Immature natural killer cell (primary cell): ENCODE data around the gene DLG2. TPM values are rescaled to one million over a fixed set of nuclear protein-coding genes. Genes with fewer than 3 reads are reported as not detected.
A peak's percentile ranks its signal among the peaks of the same experiment; 100 is the strongest.

Source experiments
- DNase-seq, 3 donors: peaks; one replicate each; pipeline ENCODE4 v3.0.0; 2022; ENCODE audit warnings: mixed read lengths in 1 of 3
- H3K27ac Mint-ChIP-seq, 6 donors: one replicate each; pipeline ENCODE4 v1.8.0; 2020; ENCODE audit warnings: mixed read lengths in 6 of 6, mild to moderate bottlenecking in 5 of 6, inconsistent platforms in 4 of 6, moderate library complexity in 3 of 6
- H3K27me3 Mint-ChIP-seq, 3 donors: one replicate each; pipeline ENCODE4 v1.8.0; 2020 to 2021; ENCODE audit warnings: low read depth in 3 of 3, mild to moderate bottlenecking in 3 of 3, mixed read lengths in 3 of 3, moderate library complexity in 3 of 3, inconsistent platforms in 1 of 3
- H3K36me3 Mint-ChIP-seq, 3 donors: one replicate each; pipeline ENCODE4 v1.8.0; 2020; ENCODE audit warnings: mixed read lengths in 3 of 3, inconsistent platforms in 2 of 3, mild to moderate bottlenecking in 2 of 3
- H3K4me1 Mint-ChIP-seq, 2 donors: one replicate each; pipeline ENCODE4 v1.8.0; 2020; ENCODE audit warnings: inconsistent platforms in 2 of 2, mild to moderate bottlenecking in 2 of 2, mixed read lengths in 2 of 2, moderate library complexity in 1 of 2
- H3K4me3 Mint-ChIP-seq, 5 donors: one replicate each; pipeline ENCODE4 v1.8.0; 2020; ENCODE audit warnings: mild to moderate bottlenecking in 5 of 5, mixed read lengths in 5 of 5, inconsistent platforms in 3 of 5, moderate library complexity in 3 of 5
- H3K9me3 Mint-ChIP-seq, 6 donors: one replicate each; pipeline ENCODE4 v1.8.0; 2020; ENCODE audit warnings: mild to moderate bottlenecking in 6 of 6, mixed read lengths in 6 of 6, inconsistent platforms in 4 of 6, moderate library complexity in 3 of 6
- polyA plus RNA-seq, 3 donors: library from polyadenylated mRNA; unstranded; fragments of 300-500 nt; fragmentation: Illumina TruSeq; gene quantifications; one replicate each; pipeline ENCODE4 v1.2.3, GENCODE V29; 2021

The DLG2 gene
- polyA plus RNA-seq, 3 donors from 2014 or later: 0.57 to 1.9 (median 1.2) TPM

DNA sequence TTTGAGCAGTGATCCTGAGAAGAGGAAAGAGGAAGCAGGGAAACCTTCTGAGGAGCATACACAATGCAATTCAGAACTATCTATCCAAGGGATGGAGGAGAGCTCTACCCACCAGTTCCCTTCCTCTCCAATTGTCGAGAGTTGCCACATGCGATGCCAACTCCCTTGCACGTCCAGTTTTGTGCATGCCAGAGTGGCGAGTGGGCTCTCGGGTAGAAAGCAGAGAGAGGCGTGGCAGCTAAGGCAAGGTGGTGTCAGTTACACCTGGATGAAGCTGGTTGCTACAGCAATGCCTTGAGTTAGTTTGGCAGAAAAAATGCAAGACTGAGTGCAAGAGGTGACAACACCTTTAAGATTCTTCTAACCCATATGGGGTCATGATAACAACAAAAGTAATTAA is 1920.6 kb downstream of the DLG2 start:
- Mint-ChIP-seq H3K4me1 (no peaks in the 10 kb centered on the region), H3K27me3 (peaks cover 0 to 2% (median 0%) of the 10 kb centered on the region in 3 donors), H3K27ac (no peak overlapping the region), H3K4me3 (no peak overlapping the region), H3K9me3 (peaks cover 0 to 4% (median 0%) of the 10 kb centered on the region in 6 donors), H3K36me3 (no peaks in the 10 kb centered on the region)
- no peak for DNase-seq

DNA sequence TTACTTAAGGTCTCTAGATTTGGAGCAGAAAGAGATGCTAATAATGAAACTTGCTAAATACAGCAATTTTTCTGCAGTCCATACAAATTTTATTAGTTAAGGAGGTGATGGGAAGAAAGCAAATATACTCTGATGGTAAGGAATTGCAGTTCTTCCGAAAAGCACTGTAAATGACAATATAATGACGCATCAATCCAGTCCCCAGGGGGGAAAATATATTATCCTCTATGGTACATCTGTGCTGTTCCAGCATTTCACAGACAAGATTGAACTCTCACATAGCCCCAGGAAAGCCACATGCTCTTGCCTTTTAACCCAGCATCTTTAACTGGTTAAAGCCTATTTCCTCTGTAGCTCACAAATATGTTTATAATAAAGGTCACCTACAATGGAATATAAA is 1924.3 kb downstream of the DLG2 start:
- Mint-ChIP-seq H3K36me3 (no peaks in the 10 kb centered on the region), H3K27me3 (peaks cover 0 to 4% (median 0%) of the 10 kb centered on the region in 3 donors), H3K4me1 (no peaks in the 10 kb centered on the region), H3K9me3 (peaks cover 0 to 7% (median 0%) of the 10 kb centered on the region in 6 donors), H3K4me3 (no peak overlapping the region), H3K27ac (no peak overlapping the region)
- DNase-seq: no peak

DNA sequence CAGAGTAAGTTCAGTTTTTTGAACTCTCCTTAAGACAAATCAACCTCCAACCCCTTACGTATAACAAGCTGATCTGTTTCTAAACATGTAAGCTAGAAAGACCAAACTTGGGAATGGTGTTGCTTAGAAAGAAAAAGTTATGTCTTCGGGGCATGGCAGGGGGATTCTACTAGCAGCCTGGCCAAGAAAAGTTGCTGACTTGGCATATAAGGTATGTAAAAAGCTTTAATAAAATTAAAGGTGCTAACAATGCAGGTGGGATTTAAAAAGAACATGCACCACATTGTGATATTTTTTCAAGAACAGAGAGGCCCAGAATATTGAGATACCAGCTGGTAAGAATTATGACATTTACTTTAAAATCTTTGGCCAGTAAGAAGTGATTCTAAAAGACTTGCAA is 1929.6 kb downstream of the DLG2 start:
- Mint-ChIP-seq H3K27me3 (peaks cover 2 to 4% (median 3%) of the 10 kb centered on the region in 3 donors), H3K9me3 (peaks cover 0 to 9% (median 5%) of the 10 kb centered on the region in 6 donors), H3K27ac (no peak overlapping the region), H3K4me1 (no peaks in the 10 kb centered on the region), H3K36me3 (no peaks in the 10 kb centered on the region), H3K4me3 (no peak overlapping the region)
- no peak for DNase-seq

DNA sequence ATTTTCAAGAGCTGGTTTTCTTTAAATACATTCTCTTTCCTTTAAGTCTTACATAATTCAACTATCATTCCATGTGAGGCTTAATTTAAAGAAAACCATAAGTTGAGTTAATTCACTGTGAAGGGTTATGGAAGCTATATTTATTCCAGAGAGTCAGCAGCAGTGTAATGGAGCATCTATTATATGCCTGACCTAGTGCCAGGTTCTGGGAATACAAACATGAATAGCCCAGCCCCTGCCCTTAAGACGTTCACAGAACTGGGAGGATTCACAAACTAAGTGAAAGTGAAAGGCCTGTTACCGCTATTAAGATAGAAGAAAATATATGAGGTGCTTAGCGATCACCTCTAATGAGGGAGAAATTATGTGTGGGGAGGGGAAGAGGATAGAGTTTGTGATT is 1932.1 kb downstream of the DLG2 start:
- H3K4me1 Mint-ChIP-seq: no peaks in the 10 kb centered on the region

DNA sequence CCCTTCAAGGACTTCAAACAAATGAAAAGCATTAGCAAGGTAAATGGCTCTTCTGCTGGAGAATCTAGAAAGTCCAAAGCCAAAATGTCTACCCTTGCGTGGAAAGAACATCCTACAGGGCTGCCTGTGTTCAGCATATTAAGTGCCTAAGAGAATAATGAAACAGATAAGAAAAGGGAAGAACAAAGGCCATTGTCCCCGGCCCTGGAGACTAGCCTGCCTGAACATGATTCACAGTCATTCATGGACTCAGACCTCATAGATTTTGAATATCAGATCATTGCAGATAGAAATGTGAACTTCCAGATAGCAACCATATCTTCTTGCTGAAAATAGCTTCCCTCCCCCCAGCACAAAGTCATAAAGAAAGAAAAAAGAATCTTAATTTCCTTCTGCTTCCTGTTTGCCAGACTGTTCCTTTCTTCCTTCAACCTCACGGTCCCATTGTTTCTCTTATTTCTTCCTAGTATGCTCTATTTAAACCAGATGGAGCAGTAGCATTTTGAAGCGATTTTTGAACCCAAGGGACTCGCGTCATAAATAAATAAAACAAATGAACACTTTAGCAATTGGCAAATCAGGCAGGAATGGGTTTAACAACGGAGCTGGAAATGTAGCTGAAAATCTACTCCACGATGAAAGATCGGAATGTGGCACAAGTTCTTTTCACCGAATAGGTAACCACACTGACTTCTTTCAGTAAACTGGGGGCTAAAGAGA is 1932.8 kb downstream of the DLG2 start:
- Mint-ChIP-seq H3K36me3 (no peaks in the 10 kb centered on the region), H3K4me1 (no peaks in the 10 kb centered on the region), H3K27ac (peak overlapping the region in 1 of 6 donors; percentile 44), H3K27me3 (peaks cover 0 to 3% (median 2%) of the 10 kb centered on the region in 3 donors), H3K9me3 (peaks cover 0 to 7% (median 5%) of the 10 kb centered on the region in 6 donors), H3K4me3 (no peak overlapping the region)
- DNase-seq: no peak

More for the DNA sequence above, 1932.1 kb downstream of the DLG2 start:
- H3K27me3 Mint-ChIP-seq: peaks cover 0 to 3% (median 2%) of the 10 kb centered on the region in 3 donors
- no peak overlapping the region for H3K4me3 Mint-ChIP-seq
- no peaks in the 10 kb centered on the region for H3K36me3 Mint-ChIP-seq
- peaks cover 0 to 7% (median 5%) of the 10 kb centered on the region in 6 donors for H3K9me3 Mint-ChIP-seq
- DNase-seq: no peak
- H3K27ac Mint-ChIP-seq: no peak overlapping the region

DNA sequence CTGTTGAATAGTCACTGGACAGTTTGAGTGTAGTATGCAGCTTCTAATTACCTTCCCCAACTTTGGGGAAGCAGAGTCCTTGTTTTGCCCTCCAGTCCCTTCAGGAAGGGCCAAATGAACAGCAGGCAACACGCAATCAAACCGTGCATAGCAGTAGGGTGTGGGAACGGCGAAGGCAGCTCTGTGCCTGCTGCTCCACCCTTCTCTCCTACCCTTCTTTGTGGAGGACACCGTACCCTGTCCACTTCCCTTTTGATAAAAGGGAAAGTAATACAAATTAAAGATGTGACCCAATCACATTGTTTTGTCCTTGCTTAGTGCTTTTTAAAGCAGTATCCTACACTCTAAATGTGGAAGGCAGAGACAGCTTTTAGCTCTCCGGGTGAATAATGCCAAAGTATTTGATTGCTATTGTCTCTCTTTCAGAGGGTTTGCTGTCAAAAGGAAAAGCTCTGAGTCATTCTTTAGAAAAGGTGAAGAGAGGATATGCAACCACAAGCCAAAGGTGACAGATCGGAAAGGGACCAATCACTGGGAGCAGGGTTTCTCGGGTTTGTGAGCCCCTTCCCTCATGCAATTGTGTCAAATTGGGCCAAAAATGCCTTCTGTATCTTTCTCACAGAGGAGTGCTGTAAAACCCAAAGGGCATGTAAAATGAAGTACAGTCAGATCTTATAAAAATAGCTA is 1933.7 kb downstream of the DLG2 start:
- no peaks in the 10 kb centered on the region for H3K4me1 Mint-ChIP-seq
- no peaks in the 10 kb centered on the region for H3K36me3 Mint-ChIP-seq
- no peak overlapping the region for H3K27ac Mint-ChIP-seq
- H3K9me3 Mint-ChIP-seq: peaks cover 0 to 7% (median 5%) of the 10 kb centered on the region in 6 donors
- no peak overlapping the region for H3K4me3 Mint-ChIP-seq
- DNase-seq: no peak
- H3K27me3 Mint-ChIP-seq: peaks cover 0 to 3% (median 2%) of the 10 kb centered on the region in 3 donors

DNA sequence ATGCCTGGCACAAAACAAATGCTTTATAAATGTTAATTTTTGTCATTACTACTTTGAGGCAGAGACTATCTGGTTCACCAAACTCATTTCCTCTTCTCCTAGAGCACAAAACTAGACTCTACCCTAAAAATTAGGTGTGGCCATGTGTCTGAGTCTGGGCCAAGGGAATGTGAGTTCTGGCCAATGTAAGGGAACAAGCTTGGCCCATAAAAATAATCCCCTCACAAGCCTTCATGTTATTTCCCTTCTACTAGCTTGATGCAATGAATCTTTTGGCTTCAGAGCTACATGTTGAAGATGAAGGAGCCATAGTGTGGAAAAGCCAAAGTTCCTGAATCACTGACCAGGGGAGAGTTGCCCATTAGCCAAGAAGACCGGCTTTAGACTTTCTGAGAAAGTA is 1934.5 kb downstream of the DLG2 start:
- Mint-ChIP-seq H3K4me3 (no peak overlapping the region), H3K9me3 (peaks cover 1 to 14% (median 5%) of the 10 kb centered on the region in 6 donors), H3K27ac (no peak overlapping the region), H3K36me3 (no peaks in the 10 kb centered on the region), H3K27me3 (peaks cover 0 to 3% (median 3%) of the 10 kb centered on the region in 3 donors), H3K4me1 (no peaks in the 10 kb centered on the region)
- DNase-seq: no peak

DNA sequence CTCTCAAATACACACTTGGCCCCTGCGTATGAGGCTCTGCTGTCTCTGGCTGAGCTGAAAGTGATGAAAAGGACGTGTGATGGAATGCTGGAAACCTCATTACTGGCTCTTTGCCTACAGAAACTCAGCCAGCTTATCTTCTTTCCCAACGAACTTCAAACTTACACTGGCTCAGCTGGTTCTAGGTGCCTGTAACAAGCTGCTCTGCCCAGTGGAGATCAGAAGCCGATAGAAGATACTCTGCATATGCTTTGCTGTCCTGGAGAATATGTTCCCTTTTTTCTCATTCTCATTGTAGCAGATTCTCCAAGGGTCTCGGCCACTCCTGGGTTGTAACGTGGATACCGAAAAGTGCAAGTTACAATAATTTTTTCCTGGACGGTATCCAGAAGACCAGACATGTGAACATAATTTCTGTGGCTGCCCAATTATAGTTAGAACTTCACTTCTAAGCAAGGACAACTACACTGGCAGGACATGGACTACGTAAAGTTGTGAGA is 1935.6 kb downstream of the DLG2 start:
- H3K27me3 Mint-ChIP-seq: peaks cover 0 to 3% (median 3%) of the 10 kb centered on the region in 3 donors
- DNase-seq: no peak
- H3K36me3 Mint-ChIP-seq: no peaks in the 10 kb centered on the region
- H3K4me1 Mint-ChIP-seq: no peaks in the 10 kb centered on the region
- H3K27ac Mint-ChIP-seq: no peak overlapping the region
- H3K9me3 Mint-ChIP-seq: peaks cover under 1 to 16% (median 3%) of the 10 kb centered on the region in 6 donors
- no peak overlapping the region for H3K4me3 Mint-ChIP-seq

DNA sequence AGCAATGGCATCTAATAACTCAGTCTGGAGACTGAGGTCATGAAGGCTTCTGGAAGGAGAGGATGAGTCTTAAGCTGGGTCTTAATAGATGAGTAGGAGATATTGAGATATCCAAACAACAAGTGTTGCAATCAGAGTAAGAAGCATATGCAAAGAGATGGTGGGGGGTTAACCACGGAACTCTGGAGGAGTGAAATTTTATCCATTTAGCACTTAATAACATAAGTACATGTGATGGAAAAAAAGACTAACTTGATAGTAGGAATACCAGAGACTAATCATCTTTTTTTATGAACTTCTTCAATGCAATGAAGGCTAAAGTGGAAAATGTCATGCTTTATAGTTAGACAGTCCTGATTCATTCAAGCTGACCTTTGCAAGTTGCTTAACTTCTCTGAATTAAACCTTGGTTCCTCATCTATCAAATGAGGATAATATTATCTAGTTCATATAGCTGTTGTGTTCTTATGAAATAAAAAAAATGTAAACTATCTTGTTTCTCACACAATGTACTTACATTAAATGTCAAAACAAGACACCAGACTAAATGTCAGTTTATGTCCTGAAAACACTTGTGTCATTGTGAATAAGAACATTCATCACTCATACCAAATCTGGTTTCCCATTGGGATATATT is 1937.9 kb downstream of the DLG2 start:
- H3K27me3 Mint-ChIP-seq: peaks cover 0 to 3% (median 3%) of the 10 kb centered on the region in 3 donors
- peaks cover 0 to 9% (median 6%) of the 10 kb centered on the region in 6 donors for H3K9me3 Mint-ChIP-seq
- no peak overlapping the region for H3K4me3 Mint-ChIP-seq
- no peaks in the 10 kb centered on the region for H3K36me3 Mint-ChIP-seq
- H3K4me1 Mint-ChIP-seq: no peaks in the 10 kb centered on the region
- no peak overlapping the region for H3K27ac Mint-ChIP-seq
- no peak for DNase-seq

DNA sequence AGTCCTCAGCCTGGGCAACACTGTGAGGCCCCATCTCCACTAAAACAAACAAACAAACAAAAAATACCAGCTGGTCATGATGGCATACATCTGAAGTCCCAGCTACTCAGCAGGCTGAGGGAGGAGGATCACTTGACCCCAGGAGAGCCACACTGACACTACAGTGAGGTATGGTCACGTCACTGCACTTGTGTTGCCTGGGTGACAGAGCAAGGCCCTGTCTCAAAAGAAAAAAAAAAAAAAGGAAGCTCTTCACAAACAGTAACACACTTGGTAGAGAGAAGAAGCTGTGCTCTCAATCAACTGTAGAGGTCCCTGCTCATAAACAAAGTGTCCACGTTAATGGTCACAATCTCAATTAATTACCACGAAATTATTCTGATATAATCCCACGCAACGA is 1939.4 kb downstream of the DLG2 start:
- no peak for DNase-seq
- H3K36me3 Mint-ChIP-seq: no peaks in the 10 kb centered on the region
- H3K4me1 Mint-ChIP-seq: no peaks in the 10 kb centered on the region
- peaks cover 0 to 9% (median 6%) of the 10 kb centered on the region in 6 donors for H3K9me3 Mint-ChIP-seq
- H3K27ac Mint-ChIP-seq: no peak overlapping the region
- no peak overlapping the region for H3K4me3 Mint-ChIP-seq
- H3K27me3 Mint-ChIP-seq: peaks cover 0 to 3% (median 3%) of the 10 kb centered on the region in 3 donors

DNA sequence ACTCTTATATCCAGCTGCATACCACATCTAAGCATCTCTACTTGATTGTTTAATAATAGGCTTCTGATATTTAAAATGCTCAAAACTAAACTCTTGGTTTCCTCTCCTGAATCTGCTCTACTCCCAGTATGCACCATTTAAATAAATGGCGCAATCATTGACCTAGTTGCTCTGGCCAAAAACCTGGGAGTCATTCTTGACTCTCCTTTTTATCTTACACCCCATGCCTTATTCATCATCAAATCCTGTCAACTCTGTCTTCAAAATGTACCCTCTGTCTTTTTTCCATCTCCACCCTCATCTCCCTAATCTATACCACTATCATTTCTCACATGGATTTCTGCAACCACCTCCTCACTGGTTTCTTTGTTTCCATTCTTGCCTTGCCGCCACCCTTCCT is 1941.4 kb downstream of the DLG2 start:
- no peak overlapping the region for H3K27ac Mint-ChIP-seq
- H3K27me3 Mint-ChIP-seq: peaks cover 2 to 3% (median 3%) of the 10 kb centered on the region in 3 donors
- H3K4me3 Mint-ChIP-seq: no peak overlapping the region
- DNase-seq: no peak
- H3K36me3 Mint-ChIP-seq: no peaks in the 10 kb centered on the region
- H3K4me1 Mint-ChIP-seq: no peaks in the 10 kb centered on the region
- H3K9me3 Mint-ChIP-seq: peaks cover 0 to 9% (median 6%) of the 10 kb centered on the region in 6 donors

DNA sequence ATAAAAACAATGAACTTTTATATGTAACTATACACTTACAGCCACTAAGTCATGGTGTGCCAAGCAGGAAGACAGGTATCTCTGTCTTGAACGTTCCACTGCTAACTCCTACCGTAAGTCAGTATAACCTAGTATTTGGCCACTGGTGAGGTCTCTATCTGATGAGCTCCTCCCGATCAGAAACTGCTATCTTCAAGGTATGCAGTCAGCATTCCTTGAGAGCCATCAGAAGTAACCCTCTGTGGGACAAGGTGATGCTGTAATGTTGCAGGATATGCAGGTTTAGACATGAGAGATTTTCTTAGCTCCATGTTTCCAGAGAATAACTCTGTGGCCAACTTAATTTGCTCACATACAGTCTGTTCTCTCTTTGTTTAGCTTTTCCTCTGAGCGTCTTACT is 1943.1 kb downstream of the DLG2 start:
- Mint-ChIP-seq H3K36me3 (no peaks in the 10 kb centered on the region), H3K27me3 (peaks cover 2 to 3% (median 3%) of the 10 kb centered on the region in 3 donors), H3K4me1 (no peaks in the 10 kb centered on the region), H3K9me3 (peaks cover 0 to 9% (median 6%) of the 10 kb centered on the region in 6 donors), H3K27ac (no peak overlapping the region), H3K4me3 (no peak overlapping the region)
- DNase-seq: no peak

DNA sequence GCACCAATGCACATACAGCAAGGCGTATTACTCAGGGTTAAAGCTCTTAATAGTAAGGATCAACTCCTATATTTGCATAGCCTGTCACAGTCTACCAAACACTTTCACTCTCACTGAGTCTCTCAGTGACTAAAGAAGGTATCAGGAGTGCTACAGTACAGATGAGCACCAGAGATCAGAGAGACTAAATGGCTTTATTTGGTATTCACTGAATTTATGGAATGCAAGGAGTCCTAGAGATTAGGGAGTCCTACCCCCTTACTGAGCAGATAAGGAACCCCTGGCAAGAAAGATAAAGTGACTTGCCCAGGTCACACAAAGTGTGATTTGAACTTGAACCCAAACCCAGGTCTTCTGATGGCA is 1944.6 kb downstream of the DLG2 start:
- peaks cover 0 to 7% (median 1%) of the 10 kb centered on the region in 6 donors for H3K9me3 Mint-ChIP-seq
- DNase-seq: no peak
- H3K27ac Mint-ChIP-seq: no peak overlapping the region
- H3K36me3 Mint-ChIP-seq: no peaks in the 10 kb centered on the region
- peaks cover 2 to 3% (median 2%) of the 10 kb centered on the region in 3 donors for H3K27me3 Mint-ChIP-seq
- H3K4me3 Mint-ChIP-seq: no peak overlapping the region
- no peaks in the 10 kb centered on the region for H3K4me1 Mint-ChIP-seq
